HG02970 (cell line): Measurements from ENCODE around the gene THTPA.
A peak's percentile ranks its signal among the peaks of the same experiment; 100 is the strongest.

Source experiments
- ATAC-seq: cut with Tn5 transposase; IDR thresholded peaks from one replicate; pipeline ENCODE4 v1.9.1; 2021; ENCODE audit warnings: mild to moderate bottlenecking, moderate library complexity, moderate number of reproducible peaks; ENCODE audit not compliant: unreplicated experiment, low FRiP score

The THTPA gene

DNA sequence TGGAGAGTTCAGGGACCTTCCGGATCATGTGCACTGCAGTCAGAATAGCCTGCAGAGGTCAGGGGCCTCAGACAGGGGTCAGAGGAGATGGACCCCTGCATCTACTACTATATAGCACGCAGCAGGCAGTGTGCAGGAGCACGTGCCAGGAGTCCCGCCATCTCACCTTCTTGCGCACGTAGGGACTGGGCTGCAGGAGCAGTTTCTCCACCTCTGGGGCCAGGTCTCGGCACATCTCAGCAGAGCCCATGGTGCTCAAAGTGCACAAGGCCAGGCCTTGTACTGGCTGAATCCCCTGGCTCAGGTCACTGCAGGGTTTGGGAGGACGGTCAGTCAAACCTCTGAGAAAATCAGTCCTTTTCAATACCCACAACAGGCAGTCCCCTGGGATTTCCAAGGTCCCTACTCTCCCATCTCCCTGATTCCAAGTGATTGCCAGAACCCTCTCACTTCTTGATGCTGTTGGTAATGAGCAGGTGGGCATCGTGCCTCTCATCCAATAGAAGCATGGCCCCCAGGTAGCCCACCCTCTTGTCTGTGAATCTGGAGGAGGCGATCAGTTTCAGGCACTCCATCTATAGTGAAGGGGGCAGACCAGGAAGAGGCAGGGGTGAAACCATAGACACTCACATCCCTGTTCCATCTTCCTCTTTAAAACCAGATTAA is 10.2 kb downstream of the THTPA start:
- no peak for ATAC-seq

DNA sequence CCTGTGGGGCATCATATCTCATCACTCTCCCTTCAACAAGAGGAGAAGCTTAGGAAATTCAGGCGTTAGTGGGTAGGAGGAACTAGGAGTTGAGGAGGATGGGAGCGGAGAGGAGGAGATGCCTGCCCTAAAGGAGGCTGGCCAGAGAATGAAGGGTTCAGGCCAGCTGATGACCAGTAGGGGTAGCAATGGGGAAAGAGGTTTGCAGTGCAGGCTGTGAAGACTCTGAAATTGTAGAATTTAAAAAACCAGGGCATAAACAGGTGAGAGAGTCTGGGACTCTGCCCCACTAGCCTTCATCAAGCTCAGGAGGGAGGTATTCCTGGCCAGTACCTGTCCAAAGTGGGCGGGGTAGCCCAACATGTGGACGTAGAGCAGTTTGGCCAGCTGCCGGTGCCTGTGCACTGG is 10.7 kb downstream of the THTPA start:
- peak; percentile 7 for ATAC-seq

DNA sequence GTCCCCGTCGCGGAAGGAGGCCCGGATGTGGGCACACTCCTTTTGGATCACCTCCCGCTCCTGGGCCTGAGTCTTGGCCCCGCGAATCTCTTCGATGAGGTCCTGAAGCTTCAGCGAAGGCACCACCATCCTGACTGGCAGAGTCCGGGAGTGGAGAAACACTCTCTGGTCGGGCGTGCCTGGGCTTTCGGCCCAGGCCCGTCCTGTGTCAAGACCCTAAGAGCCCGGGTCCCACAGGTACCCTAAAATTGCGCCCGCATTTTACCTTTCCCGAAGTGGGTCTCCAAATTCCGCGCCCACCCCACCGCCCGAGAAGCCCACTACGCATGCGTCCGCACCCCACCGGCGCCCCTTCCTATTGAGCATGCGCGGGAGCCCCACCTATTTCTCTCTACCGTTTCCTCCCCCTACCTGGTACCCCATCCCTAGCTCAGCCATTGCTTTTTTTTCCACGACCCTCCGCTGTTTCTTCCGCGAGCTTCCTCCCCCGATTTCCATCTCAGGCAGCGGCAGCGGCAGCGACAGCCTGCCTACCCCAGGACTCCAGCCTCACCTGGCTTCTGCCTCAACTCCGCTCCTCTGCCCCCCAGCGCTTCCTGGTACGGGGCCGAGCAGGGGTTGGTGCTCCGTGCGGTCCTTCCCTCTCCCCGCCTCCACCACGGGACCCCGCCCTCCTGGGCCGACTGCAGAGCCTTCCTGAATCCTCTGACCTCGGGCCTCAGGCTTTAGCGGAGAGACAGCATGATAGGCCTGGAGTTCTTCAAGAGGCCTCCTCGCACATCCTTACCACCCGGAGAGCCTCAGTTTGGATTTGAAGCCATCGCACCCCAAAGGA is 11.3 kb downstream of the THTPA start, which contains the start of gene AP1G2:
AP1G2 (minus strand) TSS at position 606 of the 835 bp plus-strand sequence; CDS start at position 129, 477 bp downstream.
- ATAC-seq = peak; percentile 69

DNA sequence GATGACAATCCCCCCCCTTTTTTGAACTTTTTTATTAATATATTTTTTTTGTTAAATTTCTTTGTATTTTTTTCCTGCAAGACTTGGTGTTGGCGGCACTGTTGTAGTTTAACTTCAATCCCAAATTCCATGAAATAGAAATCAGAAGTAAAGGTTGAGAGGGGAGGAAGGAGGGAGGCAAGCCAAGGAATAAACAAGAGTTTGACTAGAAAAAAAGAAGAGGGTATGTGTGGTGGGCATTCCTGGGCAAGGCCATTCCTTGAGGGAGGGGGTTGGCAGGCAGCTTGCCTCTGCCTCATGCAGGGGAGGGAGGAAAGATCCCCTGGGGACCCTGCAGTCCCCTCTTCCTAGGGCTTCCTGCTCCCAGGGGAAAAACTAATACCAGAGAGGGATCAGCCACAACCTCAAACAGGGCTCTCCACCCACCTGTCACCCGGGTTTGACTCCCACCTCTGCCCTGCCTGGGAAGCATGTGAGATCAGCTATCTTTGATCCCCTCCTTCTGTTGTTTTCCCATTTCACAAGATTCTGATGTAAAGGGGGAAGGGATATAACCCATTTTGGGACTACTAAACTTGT is 12.0 kb downstream of the THTPA start:
- no peak for ATAC-seq

DNA sequence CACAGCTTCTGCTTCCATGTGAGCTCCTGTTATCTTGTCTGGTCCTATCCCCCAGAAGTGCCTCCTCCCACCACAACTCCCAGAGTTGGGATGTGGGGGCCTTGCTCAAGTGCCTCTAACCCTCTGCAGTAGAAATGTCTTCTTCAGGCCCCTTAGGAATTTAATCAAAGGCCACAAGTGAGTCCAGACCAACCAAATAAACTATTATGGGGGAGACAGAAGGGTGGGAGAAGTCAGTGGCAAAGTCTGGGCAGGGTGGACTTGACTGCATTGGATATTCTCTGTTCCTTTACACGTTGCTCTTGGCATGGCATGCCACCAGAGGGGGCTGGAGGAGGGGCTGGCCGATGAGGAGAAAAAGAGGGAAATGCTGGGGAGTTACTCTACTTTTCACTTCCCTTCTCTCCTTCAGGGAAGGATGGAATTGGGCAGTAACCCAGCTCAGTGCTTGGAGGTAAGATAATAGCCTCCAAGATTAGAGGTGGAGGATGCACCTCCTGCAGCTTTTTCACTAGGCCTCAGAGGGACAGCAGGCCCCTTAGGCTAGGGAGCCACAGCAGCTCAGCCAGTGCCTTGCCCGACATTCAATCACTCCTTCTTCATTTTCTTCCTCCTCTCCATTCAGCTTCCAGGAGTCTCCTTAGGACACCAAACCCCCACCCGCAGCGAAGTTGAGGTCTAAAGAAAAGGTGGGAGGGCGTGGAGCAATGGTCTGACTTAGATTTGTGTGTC is 12.7 kb downstream of the THTPA start:
- no peak for ATAC-seq

DNA sequence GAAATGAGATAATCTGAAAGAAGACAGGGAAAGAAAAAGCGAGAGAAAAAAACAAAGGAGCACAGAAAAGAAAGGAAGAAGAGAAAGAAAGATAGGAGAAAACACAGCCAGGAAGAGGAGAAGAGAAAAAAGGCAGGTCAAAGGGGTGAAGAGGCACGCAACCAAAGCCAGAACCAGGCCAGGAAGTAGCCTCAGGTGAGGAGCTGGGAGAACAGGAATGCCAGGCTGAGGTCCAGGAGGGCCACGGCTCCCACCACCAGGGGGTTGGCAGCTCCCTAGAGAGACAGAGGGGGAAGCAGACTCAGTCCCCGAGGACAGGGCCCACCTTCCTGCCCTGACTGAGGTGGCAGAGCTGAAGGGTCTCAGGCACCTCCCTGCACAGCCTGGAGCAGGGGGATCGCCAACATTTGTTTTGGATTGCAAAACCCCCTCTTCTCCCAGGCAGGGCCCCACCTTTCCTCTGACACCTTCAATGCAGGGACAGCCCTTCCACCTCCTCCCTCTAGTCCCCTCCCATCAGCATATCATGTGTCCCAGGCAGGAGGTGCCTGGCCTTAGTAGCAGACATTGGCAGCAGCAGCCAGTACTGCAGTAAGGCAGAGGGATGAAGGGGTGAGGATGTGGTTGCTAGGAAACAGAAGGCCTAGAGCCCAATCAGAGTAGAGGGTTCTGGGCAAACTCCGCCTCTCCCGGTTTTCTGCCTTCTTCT is 13.5 kb downstream of the THTPA start:
- no peak for ATAC-seq

DNA sequence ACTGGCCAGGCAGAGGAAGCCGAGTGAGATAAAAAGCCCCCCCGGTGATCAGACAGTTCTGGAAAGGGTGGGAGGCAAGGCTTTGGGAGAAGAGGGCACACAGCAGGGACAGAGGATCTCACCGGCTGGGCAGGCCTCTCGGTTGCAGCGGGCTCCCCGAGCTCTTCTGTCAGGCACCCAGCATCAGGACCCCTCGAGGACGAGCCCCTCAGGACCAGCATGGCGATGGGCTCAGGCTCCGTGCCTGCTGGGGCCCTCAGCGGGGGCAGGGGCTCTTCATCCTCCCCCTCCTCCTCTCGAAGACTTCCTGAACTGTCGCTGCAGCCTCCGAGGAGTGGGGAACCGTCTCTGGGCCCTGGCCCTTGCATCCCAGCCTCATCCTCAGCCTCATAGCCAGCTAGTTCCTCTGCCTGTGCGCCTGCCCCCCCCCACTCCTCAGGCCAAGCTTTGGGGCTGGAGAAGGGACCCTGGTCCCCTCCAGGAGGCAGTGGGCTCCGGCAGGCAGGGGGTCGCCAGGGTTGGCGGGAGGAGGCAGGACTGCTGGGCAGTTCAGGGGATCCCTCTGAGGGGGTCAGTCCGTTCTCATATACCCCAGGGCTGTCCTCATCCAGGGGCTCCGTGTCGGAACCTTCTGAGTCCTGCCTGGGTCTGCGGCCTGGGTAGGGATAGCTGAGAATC is 14.9 kb downstream of the THTPA start:
- ATAC-seq = no peak

DNA sequence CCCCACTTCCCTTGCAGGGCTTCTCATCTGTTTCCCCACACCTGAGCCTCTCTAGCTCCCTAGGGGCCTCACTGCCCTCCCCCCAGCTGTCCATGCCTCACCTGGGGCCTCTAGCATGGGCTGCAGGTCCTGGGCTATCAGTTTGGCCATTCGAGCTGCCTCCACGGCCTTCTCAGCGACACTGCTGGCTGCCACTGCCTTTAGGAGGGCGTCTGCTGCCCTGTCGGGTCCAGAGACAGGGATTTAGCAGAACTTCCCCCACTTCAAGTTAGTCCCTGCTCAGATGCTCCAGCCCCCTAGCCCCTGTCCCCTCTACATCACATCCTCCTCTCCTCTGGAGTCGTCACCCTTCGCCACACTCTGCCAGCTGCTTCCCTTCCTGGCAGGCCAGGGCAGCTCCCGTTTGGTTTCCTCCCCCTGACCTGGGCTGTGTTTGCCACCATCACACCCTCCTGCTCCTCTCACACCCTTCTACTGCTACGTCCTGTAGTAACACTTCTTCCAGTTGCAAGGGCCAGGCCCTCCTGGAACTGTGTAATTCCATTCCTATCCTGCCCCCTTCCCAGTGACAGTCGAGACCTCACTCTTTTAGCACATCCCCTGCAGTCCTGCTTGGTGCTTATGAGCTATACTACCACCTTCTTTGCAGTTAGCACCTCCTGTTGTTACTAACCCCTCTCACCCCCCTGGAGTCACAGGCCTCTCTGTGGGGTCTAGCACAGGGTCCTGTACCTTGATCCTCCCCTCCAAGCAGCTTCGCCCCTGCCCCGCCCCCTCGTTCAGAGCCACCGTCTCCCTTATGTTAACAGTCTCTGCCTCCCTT is 15.8 kb downstream of the THTPA start:
- ATAC-seq = no peak

DNA sequence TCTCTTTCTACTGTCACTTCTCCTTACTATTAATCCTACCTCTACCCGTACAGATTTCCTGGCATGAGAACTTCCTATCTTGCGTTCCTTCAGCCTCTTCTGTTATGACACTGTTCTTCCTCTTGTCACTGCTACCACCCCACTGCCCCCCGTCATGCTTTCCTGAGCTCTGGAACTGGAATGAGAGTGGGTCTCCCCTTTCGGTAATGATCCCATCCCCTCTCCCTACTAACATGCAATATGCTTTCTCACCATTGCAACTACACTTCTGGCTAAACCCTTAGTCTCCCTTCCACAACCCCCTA is 16.4 kb downstream of the THTPA start:
- ATAC-seq = no peak

DNA sequence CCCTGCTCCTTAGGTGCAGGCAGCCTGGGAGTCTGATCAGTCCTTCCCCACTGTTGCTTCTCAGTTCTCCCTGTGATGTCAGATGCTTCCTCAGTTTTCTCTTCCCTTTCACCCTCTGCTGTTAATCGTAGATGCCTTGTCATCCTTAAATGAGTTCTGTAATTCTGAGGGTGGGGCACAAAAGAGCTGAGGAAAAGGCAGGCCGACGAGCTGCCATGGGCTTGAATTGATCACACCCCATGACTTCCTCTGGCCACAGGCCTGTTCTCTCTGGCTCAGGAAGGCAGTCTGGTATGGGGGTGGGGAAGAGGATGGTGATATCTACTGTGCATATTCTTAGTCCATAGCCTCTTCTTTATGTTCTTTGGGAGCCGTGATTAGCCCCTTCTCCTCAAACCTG is 16.8 kb downstream of the THTPA start:
- ATAC-seq = no peak

DNA sequence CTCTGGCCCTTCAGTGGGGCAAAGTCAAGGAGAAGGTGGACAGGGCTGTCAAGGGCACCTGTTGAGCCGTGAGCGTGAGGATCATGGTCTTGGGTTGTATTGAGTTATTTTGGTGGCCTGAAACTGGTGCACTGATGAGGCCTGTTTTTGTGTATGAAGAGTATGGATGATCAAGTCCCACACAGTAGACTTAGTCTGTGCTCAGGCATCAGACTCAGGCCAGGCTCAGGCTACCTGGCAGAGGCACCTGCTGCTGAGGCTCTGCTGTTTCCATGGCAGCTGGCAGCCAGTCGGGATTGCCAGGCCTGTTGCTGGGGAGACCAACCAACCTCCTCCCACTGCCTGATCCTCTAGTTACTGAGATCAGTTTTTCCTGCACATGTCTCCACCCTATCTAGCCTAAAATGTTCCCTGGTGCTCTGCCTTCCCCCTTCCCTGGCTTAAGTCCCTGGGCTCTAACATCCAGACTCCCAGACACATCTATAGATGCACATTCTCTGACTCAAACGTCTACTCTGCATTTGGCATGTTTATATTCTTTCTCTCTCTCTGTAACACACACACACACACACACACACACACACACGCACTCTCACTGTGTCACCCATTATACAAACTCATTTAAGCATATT is 17.4 kb downstream of the THTPA start:
- ATAC-seq = no peak

DNA sequence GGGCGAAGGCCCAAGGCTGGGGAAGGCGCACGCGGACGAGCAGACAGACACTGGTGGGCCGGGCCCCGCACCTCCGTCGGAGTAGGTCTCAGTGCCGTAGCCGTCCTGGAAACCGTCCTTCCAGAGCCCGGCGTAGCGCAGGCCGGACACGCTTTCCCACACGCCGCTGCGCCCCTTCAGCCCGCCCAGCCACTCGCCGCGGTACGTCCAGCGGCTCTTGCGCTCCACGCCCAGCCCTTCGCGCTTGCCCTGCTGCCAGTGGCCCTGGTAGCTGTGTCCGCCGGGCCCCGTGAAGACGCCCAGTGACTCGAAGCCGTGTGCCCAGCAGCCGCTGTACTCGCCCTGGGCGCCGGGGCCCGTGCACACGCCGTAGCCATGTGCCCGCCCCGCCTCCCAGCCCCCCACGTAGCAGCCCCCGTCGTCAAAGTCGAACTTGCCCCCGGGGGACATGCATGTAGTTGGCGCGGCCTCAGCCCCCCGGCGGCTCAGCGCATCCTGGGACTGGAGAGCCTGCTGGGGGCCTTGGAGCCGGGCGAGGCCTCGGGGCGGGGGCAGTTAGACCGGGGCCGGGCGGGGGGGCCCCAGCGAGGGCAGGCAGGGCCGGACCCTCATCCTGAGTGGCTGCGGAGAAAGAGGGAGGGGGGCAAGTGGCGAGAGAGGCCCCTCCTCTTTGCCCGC is 21.1 kb downstream of the THTPA start:
- no peak for ATAC-seq

DNA sequence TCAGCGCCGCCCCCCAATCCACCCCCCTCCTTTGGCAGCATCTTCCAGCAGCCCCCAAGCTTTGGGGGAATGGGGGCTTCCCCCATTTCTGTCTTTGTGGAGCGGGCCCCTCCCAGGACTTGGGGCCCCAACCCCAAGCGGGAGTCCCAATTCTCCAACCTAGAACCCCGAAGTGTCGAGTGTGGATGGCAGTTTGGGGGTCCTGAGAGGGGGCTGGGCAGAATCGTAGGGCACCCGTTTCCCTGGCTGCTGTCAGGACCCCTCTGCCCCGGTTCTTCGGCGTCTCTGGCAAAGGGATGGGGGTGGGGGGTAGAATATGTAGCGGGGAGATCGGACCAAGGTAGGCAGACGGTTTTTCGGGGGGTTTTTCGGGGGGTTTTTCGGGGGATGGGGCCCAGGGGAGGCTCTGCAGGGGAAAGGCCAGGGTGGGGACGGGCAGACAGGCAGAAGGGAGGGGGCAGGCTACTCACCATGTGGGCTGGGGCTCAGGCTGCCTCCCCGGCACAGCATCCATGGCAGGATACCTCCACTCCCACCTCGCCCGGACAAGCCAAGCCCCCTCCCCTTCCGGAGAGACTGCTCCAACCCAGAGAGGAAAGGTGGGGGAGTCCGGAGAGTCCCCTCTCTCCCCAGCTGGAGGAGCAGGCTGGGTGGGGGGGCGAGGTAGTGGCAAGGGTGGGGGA is 21.8 kb downstream of the THTPA start:
- ATAC-seq = no peak

DNA sequence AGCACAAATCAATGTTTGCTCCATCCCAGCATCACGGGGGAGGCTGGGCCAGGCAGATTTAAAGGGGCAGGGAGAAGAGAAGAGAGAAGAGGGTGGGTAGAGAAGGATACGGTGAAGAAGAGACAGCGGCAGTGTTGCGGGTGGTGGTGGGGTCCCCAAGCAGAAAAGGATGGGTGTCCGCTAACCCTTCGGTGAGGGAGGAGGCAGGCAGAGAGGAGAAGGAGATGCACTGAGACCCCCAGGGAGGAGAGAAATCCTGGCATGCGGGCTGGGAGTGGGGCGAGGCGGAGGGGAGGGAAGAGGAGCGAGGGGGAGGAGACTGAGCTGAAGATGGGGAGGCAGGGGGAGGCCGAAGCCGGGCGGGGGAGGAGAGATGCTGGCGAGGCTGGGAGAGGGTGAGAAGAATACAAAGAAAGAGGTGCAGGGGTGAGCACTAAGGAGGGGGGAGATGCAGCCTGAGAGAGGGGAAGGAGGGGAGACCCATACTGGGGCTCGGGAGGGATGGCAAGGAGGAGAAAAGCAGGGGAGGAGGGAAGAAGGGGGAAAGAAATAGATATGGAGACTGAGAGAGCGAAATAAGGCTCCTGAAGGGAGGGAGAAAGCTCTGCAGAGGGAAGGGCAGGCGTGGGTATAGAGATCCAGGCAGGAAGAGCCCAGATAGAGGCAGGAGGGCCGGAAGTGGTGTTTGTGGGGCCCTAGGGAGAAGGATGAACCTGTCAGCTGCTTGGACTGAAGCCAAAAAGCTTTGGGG is 22.7 kb downstream of the THTPA start, which contains the start of gene JPH4:
JPH4 (minus strand) TSS at position 231 of the 751 bp plus-strand sequence. CDS start 1,337 bp downstream, outside the sequence.
- no peak for ATAC-seq

DNA sequence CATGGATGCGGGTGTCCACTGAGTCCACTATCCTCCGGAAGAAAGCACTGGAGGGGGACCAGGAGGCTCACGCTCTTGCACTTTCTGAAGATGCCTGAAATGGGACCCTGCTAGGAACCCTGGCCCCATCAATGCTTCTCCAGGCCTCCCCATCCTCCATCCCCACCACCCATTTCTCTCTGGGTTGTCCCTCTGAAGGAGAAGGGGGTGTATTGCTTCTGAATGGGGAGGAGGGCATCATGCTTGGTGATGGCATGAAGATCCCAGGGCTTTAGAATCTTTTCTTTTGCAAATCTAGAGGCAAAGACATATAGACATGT is 23.2 kb downstream of the THTPA start:
- ATAC-seq = no peak

DNA sequence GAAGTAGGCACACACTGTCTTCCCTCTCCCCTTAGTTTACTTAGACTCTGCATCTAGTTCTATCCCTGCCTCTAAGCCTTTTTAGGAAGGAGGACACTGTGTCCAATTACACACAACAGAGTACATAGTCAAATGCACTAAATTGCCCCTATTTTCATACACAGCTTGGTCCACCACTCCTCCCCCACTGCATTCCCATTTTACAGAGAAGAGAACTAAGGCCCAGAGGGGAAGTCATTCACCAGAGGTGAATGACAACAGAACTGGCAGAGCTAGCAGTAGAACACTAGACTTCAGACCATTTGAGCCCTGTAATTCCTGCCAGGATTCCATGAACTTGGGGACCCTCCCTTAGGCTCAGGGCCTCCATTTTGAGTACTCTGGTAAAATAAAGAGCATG is 23.7 kb downstream of the THTPA start:
- ATAC-seq = no peak
